ENCODE measurements around the gene CCL20.

The CCL20 gene

DNA sequence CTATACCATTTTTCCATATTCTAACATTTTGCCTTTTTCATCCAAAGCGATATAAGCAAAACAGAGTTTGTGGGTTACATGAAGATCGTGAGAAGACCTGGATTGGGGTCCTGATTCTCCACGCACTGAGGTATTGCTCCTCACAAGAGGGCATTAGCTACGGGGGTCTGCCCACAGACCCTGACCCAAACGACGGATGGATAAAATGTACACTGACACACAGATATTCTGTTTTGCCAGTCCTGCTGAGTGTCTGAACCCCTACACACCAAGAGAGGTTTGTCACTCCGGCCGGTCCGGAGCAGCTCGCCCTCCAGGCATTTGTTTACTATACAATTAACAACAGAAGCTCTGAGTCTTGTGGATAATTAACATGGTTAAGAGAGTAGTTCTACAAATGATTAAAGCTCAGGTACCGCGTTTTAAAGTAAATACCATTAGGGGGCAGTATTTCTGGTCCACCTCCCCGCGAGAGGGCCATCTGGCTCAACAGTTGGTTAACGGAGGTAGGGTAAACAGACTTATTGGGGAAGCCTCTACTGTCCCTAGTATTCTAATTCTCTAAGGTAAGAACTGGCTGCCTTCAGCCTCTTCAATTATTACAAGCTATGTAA lies 39.5 kb upstream of the CCL20 start:
- no peak for DNase-seq (ENCODE audit: low read depth)
- TF ChIP-seq, protein P1, sequence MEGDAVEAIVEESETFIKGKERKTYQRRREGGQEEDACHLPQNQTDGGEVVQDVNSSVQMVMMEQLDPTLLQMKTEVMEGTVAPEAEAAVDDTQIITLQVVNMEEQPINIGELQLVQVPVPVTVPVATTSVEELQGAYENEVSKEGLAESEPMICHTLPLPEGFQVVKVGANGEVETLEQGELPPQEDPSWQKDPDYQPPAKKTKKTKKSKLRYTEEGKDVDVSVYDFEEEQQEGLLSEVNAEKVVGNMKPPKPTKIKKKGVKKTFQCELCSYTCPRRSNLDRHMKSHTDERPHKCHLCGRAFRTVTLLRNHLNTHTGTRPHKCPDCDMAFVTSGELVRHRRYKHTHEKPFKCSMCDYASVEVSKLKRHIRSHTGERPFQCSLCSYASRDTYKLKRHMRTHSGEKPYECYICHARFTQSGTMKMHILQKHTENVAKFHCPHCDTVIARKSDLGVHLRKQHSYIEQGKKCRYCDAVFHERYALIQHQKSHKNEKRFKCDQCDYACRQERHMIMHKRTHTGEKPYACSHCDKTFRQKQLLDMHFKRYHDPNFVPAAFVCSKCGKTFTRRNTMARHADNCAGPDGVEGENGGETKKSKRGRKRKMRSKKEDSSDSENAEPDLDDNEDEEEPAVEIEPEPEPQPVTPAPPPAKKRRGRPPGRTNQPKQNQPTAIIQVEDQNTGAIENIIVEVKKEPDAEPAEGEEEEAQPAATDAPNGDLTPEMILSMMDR (IDR thresholded peaks at IDR 0.05; ENCODE audit: low read depth, low read length, missing control alignments): peak; percentile 7

DNA sequence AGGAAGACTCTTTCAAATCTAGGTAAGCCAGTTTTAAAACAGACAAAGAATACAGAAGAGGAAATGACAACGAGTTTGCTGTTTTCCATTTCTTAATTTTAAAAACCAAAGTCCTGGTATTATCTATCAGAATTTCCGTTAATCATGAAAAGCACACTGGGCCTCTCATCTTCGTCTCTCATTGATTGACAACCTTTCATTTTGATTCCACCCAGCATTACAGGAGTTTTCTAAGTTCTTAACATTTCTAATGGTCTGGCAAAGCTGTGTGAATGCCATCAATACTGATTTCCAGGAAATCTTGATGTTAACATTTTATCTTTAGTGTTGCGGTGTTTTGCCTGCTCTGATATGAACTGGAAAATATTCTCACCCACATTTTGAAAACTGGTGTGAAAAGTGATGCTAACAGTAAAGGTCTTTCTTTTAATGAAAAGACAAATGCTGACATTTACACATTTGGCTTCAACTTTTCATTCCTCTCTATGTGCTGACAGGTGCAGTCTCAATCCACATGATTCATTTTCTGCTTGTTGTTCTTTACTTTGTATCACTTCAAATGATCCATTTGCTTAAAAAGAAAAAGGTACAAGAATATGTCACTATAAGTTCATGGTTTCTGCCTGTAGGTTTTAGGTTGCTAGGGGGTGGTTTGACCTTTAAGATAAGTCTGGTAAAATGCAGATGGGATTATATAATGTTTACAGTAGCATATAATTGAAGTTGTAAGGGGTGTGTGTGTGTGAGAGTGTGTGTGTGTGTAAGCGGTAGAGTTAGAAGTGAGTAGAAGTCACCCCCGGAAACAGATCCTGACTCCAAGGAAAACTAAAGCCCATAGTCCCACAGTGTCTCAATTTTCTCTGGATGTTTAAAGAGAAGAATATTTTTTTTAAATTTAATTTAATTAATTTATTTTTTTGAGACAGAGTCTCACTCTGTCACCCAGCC lies 38.5 kb upstream of the CCL20 start:
- no peak overlapping the region for H3K4me3 ChIP-seq (ENCODE audit: low read depth, low read length)
- TF ChIP-seq, protein P1 (IDR thresholded peaks at IDR 0.05; ENCODE audit: low read depth, low read length, missing control alignments): no peak
- in situ Hi-C loops (cut with HindIII; ENCODE audit: low sequenced_read_pairs): no loop called here
- no peak for DNase-seq (ENCODE audit: low read depth)

More for the DNA sequence above, 39.5 kb upstream of the CCL20 start:
- no peak overlapping the region for H3K4me3 ChIP-seq (ENCODE audit: low read depth, low read length)
- in situ Hi-C loops (cut with HindIII; ENCODE audit: low sequenced_read_pairs): no loop called here

DNA sequence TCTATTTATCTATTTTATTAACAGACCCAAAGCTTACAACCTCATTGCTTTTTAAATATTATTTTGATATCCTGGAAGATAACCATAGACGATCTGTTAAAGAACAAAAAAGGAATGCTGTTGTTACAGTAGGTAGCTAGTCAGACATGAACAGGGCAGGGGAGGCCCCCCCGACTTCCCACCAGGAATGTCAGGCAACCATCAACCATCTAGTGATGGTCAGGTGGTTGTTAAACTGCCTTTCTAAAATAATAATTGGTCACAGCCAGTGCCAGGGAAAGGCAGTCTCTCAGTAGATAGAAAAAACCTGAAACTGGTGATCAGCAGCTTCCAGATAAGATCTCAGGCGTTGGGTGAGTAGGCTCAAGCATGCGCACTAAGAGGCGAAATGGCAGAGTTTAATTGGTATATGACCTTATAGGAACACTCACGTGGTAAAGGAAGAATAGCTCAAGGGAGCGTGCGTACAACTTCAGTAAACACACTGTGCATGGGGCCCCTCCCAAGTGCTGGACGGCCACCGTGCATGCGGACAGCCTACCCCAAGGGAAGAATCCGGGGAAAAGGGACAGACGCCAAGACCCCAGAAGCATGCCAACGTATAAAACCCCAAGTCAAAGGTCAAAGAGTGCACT lies 32.5 kb upstream of the CCL20 start:
- DNase-seq (ENCODE audit: low read depth): no peak
- H3K4me3 ChIP-seq (ENCODE audit: low read depth, low read length): no peak overlapping the region
- TF ChIP-seq, protein P1 (IDR thresholded peaks at IDR 0.05; ENCODE audit: low read depth, low read length, missing control alignments): no peak
- in situ Hi-C loops (cut with HindIII; ENCODE audit: low sequenced_read_pairs): loop anchor here (5.0 kb wide), 1 partner anchor 71 kb away; no protein-coding TSS in a partner anchor

DNA sequence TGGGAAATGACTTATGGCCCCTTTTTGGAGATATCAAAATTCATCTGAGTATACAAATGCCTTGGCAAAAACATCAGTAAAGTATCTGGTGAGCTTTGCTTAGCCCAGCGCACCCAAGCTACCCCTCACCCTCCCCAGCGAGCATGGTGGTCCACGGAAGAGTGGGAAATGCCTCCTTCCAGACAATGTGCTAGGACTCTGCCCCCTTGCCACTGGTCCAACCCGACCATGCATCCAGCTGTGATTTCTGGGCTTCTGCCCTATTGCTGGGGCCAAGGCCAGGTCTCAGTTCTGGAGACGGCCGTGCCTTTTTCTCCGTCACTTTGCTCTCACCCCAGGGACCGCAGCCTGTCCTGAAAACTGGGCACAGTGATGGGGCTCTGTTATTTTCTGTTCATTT lies 31.8 kb upstream of the CCL20 start:
- in situ Hi-C loops (cut with HindIII; ENCODE audit: low sequenced_read_pairs): loop anchor here (5.0 kb wide), 1 partner anchor 70 kb away; no protein-coding TSS in a partner anchor
- DNase-seq (ENCODE audit: low read depth): no peak
- TF ChIP-seq, protein P1 (IDR thresholded peaks at IDR 0.05; ENCODE audit: low read depth, low read length, missing control alignments): no peak
- H3K4me3 ChIP-seq (ENCODE audit: low read depth, low read length): no peak overlapping the region

DNA sequence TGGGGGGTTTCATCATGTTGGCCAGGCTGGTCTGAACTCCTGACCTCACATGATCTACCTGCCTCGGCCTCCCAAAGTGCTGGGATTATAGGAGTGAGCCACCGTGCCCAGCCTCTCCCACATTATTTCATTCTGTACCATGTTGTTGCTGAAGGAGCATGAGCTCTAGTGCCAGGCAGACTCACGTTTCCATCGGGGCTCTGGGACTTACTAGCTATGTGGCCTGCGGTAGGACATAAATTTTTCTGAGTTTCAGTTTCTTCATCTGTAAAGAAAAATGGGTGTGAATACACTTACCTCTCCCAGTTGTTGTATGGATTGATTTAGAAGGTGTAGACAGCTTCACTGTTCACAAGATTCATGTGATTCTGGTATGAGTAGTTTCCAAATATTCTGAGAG lies 30.8 kb upstream of the CCL20 start:
- no peak for DNase-seq (ENCODE audit: low read depth)
- in situ Hi-C loops (cut with HindIII; ENCODE audit: low sequenced_read_pairs): loop anchor here (5.0 kb wide), 1 partner anchor 69 kb away; no protein-coding TSS in a partner anchor
- TF ChIP-seq, protein P1 (IDR thresholded peaks at IDR 0.05; ENCODE audit: low read depth, low read length, missing control alignments): no peak
- no peak overlapping the region for H3K4me3 ChIP-seq (ENCODE audit: low read depth, low read length)
